Lower lobe of right lung (tissue), 2 donors: ENCODE data around the gene MST1. TPM values are rescaled to one million over a fixed set of nuclear protein-coding genes. Genes with fewer than 3 reads are reported as not detected.

Source experiments
- ATAC-seq, 2 donors: fragments of 200-7000 bp; cut with Tn5 transposase; one replicate each; pipeline ENCODE4 v1.9.1; 2020 to 2022; ENCODE audit warnings: mild to moderate bottlenecking in 2 of 2, moderate library complexity in 2 of 2
- DNase-seq: peaks from one replicate; pipeline ENCODE4 v3.0.0-alpha.2; 2020
- H3K27ac ChIP-seq: fragments of 200-600 bp; one replicate; pipeline ENCODE4 v1.8.0; 2022
- H3K27me3 ChIP-seq: fragments of 200-600 bp; one replicate; pipeline ENCODE4 v1.8.0; 2022; ENCODE audit warnings: low read depth
- H3K36me3 ChIP-seq: fragments of 200-600 bp; one replicate; pipeline ENCODE4 v1.8.0; 2022; ENCODE audit warnings: mild to moderate bottlenecking
- H3K4me1 ChIP-seq: fragments of 200-600 bp; one replicate; pipeline ENCODE4 v1.8.0; 2022
- H3K4me3 ChIP-seq: fragments of 200-600 bp; one replicate; pipeline ENCODE4 v1.8.0; 2022; ENCODE audit warnings: mild to moderate bottlenecking
- H3K9me3 ChIP-seq: fragments of 200-600 bp; one replicate; pipeline ENCODE4 v1.8.0; 2022
- CTCF ChIP-seq: fragments of 200-600 bp; IDR thresholded peaks from one replicate; pipeline ENCODE4 v1.8.0; 2022; ENCODE audit warnings: antibody characterized with exemption, mild to moderate bottlenecking
- intact Hi-C: fragments of 100-400 bp; cut with DNase I; formaldehyde crosslinking; loops from one replicate; pipeline ENCODE4 v1.11.0; 2022
- total RNA-seq: library from RNA; stranded (reverse); fragmentation: NEBNext Ultra II Directional; extraction: Animal tissue kit (Norgen Biotek cat#: 25700); gene quantifications from one replicate; pipeline ENCODE4 v1.2.1, GENCODE V29; 2021
- donor health status: DM: no; HTN: yes; CAD: no; lungs with severe emphysema.

The MST1 gene
- total RNA-seq, 1 donor from 2014 or later, result 17.5 TPM

GRCh38 chr3:49664300-49664699, 25.0 kb downstream of the MST1 start:
- H3K27me3 ChIP-seq, result peaks cover 7% of the 10 kb centered on the region
- no peak for DNase-seq
- intact Hi-C loops, result no loop called here
- TF ChIP-seq CTCF, result no peak
- H3K9me3 ChIP-seq, result no peaks in the 10 kb centered on the region
- ATAC-seq, result no peak
- H3K27ac ChIP-seq, result no peak overlapping the region
- no peaks in the 10 kb centered on the region for H3K36me3 ChIP-seq
- H3K4me1 ChIP-seq, result no peaks in the 10 kb centered on the region
- H3K4me3 ChIP-seq, result no peak overlapping the region

GRCh38 chr3:49663831-49664230, 25.4 kb downstream of the MST1 start:
- DNase-seq (no peak), ATAC-seq (no peak)
- intact Hi-C loops, result no loop called here
- no peak overlapping the region for H3K4me3 ChIP-seq
- H3K27me3 ChIP-seq, result peaks cover 7% of the 10 kb centered on the region
- no peaks in the 10 kb centered on the region for H3K4me1 ChIP-seq
- H3K36me3 ChIP-seq, result no peaks in the 10 kb centered on the region
- no peak for TF ChIP-seq CTCF
- no peaks in the 10 kb centered on the region for H3K9me3 ChIP-seq
- H3K27ac ChIP-seq, result no peak overlapping the region

DNA sequence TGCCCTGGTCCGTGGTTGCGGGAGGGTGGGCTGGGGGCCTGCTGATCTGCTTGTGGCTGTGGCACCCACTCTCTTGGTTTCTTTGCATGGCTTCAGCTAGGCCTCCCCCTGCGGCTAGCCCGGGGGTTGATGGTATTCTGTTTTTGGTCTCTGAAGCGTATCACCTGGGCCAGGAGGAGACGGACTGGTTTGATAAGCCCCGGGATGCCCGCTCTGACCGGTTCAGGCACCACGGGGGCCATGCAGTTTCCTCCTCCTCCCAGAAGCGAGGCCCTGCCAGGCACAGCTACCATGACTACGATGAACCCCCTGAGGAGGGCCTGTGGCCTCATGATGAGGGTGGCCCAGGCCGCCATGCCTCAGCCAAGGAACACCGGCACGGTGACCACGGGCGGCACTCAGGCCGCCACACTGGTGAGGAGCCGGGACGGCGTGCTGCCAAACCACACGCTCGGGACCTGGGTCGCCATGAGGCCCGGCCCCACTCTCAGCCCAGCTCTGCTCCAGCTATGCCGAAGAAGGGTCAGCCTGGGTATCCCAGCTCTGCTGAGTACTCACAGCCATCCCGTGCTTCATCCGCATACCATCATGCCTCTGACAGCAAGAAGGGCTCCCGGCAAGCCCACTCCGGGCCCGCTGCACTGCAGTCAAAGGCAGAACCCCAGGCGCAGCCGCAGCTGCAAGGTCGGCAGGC, 26.4 kb downstream of the MST1 start:
- no peak overlapping the region for H3K27ac ChIP-seq
- H3K36me3 ChIP-seq, result no peaks in the 10 kb centered on the region
- no peak for TF ChIP-seq CTCF
- no peak overlapping the region for H3K4me3 ChIP-seq
- intact Hi-C loops, result no loop called here
- H3K4me1 ChIP-seq, result no peaks in the 10 kb centered on the region
- ATAC-seq, result no peak
- no peaks in the 10 kb centered on the region for H3K9me3 ChIP-seq
- peaks cover 7% of the 10 kb centered on the region for H3K27me3 ChIP-seq
- no peak for DNase-seq

GRCh38 chr3:49662021-49662420, 27.3 kb downstream of the MST1 start:
- H3K36me3 ChIP-seq, result no peaks in the 10 kb centered on the region
- no peak overlapping the region for H3K27ac ChIP-seq
- ATAC-seq, result no peak
- TF ChIP-seq CTCF, result no peak
- no peaks in the 10 kb centered on the region for H3K9me3 ChIP-seq
- intact Hi-C loops, result no loop called here
- no peak overlapping the region for H3K4me3 ChIP-seq
- H3K4me1 ChIP-seq, result no peaks in the 10 kb centered on the region
- DNase-seq, result no peak
- peaks cover 7% of the 10 kb centered on the region for H3K27me3 ChIP-seq

DNA sequence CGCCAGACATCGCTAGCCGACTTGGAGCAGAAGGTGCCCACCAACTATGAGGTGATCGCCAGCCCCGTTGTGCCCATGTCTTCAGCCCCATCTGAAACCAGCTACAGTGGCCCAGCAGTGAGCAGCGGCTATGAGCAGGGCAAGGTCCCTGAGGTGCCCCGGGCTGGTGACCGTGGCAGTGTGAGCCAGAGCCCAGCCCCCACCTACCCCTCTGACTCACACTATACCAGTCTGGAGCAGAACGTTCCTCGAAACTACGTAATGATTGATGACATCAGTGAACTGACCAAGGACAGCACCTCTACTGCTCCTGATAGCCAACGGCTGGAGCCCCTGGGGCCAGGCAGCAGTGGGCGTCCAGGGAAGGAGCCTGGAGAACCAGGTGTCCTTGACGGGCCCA, 28.0 kb downstream of the MST1 start:
- intact Hi-C loops, result no loop called here
- H3K9me3 ChIP-seq, result no peaks in the 10 kb centered on the region
- TF ChIP-seq CTCF, result no peak
- H3K4me3 ChIP-seq, result no peak overlapping the region
- DNase-seq, result no peak
- peaks cover 7% of the 10 kb centered on the region for H3K27me3 ChIP-seq
- H3K27ac ChIP-seq, result no peak overlapping the region
- H3K4me1 ChIP-seq, result no peaks in the 10 kb centered on the region
- ATAC-seq, result no peak
- H3K36me3 ChIP-seq, result no peaks in the 10 kb centered on the region

GRCh38 chr3:49659756-49660155, 29.5 kb downstream of the MST1 start:
- Histone ChIP-seq H3K27ac (no peak overlapping the region), H3K36me3 (no peaks in the 10 kb centered on the region), H3K4me3 (no peak overlapping the region), H3K9me3 (no peaks in the 10 kb centered on the region), H3K4me1 (no peaks in the 10 kb centered on the region), H3K27me3 (peaks cover 7% of the 10 kb centered on the region)
- intact Hi-C loops, result no loop called here
- TF ChIP-seq CTCF, result no peak
- ATAC-seq, result no peak
- DNase-seq, result no peak
